Prostate gland (tissue), 2 donors: ENCODE results near the gene MST1R. TPM values are rescaled to one million over a fixed set of nuclear protein-coding genes. Genes with fewer than 3 reads are reported as not detected.

Experiments
- DNase-seq: peaks from one replicate; pipeline ENCODE4 v3.0.0-alpha.2; 2019; ENCODE audit warnings: low spot score
- H3K27ac ChIP-seq, 2 donors: fragments of 200-600 bp; sonication (generic); 2 replicates each; pipeline ENCODE4 v1.5.1; 2017 to 2019
- H3K27me3 ChIP-seq: fragments of 200-600 bp; sonication (generic); replicated peaks from 2 replicates; pipeline ENCODE4 v1.5.1; 2019; ENCODE audit not compliant: insufficient read depth
- H3K36me3 ChIP-seq, 2 donors: fragments of 200-600 bp; sonication (generic); 1 replicate in 1 of 2; 2 replicates in 1 of 2; pipeline versions ENCODE4 v1.5.1 to v1.8.1; 2017 to 2019
- H3K4me1 ChIP-seq: fragments of 200-600 bp; sonication (generic); replicated peaks from 2 replicates; pipeline ENCODE4 v1.5.1; 2019
- H3K4me3 ChIP-seq, 2 donors: fragments of 200-600 bp; sonication (generic); 2 replicates each; pipeline ENCODE4 v1.5.1; 2017 to 2019
- H3K9me3 ChIP-seq: fragments of 200-600 bp; sonication (generic); 2 replicates; pipeline ENCODE4 v1.5.1; 2017
- POLR2A ChIP-seq: fragments of 450-650 bp; IDR thresholded peaks from one replicate; pipeline ENCODE4 v1.6.1; 2016; ENCODE audit warnings: antibody characterized with exemption, mild to moderate bottlenecking
- POLR2AphosphoS5 ChIP-seq: sonication (generic); formaldehyde crosslinking; IDR thresholded peaks from one replicate; pipeline ENCODE4 v1.6.1; 2017; ENCODE audit warnings: antibody characterized with exemption
- WGBS: methylation state at CpG from one replicate; pipeline ENCODE4 v1.1.5; 2018; 5-methylcytosine and 5-hydroxymethylcytosine counted together
- intact Hi-C: fragments of 100-400 bp; cut with DNase I; formaldehyde crosslinking; loops from one replicate; pipeline ENCODE4 v1.14.2; 2022
- total RNA-seq, 2 donors: library from RNA; depleted of rRNA; stranded (reverse); fragments of >200 nt; gene quantifications; one replicate each; pipeline ENCODE4 v1.1.0, GENCODE V29; 2016
- TF ChIP-seq, protein P1 (sequence below), 4 experiments: fragments of 200-600 bp in 2 of 4; fragments of 450-650 bp in 2 of 4; sonication (generic) in 2 of 4; IDR thresholded peaks; 1 replicate in 3 of 4; 2 replicates in 1 of 4; pipeline ENCODE4 v1.5.1; 2016 to 2019; ENCODE audit warnings: antibody characterized with exemption in 4 of 4, mild to moderate bottlenecking in 2 of 4, moderate library complexity in 2 of 4

The MST1R gene
- total RNA-seq, 2 donors from 2014 or later = 1.5 to 5.5 TPM

DNA sequence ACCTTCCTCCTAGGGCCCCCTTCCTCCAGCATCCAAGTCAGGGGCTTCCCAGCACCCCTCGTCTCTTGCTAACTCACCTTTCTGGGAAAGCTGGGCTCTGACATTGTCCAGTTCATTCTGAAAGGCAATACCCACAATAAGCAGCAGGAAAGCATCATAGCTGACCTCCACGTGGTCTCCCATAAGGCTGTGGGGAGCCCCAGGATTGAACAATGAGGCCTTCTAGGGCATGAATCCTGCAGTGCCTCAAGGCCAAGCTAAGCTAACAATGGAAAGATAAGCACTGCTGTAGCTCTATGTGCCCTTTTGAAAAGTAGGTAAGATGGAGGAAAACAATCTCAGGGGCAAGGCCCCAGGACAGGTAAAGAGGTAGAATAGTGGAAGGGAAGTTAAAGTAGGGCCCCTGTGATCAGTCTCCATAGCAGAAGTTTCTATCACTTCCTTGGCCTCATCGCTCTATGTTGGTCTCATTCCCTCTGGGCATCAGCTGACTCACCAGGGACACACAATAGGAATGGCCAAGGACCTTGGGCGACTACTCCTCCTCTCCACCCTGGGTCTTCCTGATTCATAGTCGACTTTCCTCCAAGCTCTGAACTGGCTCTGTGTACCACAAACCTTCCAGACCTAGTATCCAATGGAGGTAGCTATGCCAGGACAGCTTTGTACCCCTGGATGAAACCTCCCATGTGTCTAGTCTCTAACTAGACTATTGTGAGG, 59.0 kb downstream of the MST1R start:
- no peak for DNase-seq
- H3K36me3 ChIP-seq = no peaks in the 10 kb centered on the region
- TF ChIP-seq POLR2A (no peak), POLR2AphosphoS5 (no peak)
- H3K9me3 ChIP-seq = no peaks in the 10 kb centered on the region
- intact Hi-C loops = loop anchor here (5.0 kb wide), 1 partner anchor 142 kb away; no protein-coding TSS in a partner anchor
- 82% methylated on average over 5 of the region's 5 CpGs for WGBS
- no peak overlapping the region for H3K4me3 ChIP-seq
- H3K27ac ChIP-seq = no peak overlapping the region
- no peaks in the 10 kb centered on the region for H3K27me3 ChIP-seq
- no peaks in the 10 kb centered on the region for H3K4me1 ChIP-seq

DNA sequence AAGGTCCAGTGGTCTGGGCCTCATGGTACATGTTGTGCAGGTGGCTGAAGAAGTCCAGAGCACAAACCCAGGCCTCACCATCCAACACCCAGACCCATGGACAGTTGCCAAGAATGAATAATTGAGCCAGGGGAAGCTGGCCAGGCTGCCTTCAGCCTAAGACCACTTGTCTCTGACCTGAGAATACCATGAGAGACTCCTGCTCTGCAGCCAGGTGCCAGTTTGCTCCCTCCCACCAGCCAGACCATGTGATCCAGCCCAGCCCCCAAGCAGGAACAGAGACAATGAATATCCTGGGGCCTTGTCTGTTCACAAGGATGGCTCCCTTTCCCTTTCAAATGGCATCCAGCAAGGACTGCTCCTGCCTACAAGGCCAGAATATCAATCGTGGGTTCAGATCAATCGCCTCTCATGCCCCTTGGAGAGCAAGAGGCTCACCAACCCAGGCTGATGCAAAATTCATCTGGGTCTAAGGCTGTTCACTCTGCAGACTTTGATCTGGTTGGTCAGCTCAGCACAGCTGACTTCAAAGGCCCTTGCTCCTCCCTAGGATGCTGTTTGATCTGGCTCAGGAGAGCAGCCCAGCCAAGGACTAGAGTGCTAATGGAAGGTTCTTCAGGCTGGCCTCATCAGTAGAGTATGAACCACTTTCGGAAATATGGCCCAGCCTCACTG, 60.7 kb downstream of the MST1R start:
- H3K4me3 ChIP-seq = no peak overlapping the region
- TF ChIP-seq, protein P1, sequence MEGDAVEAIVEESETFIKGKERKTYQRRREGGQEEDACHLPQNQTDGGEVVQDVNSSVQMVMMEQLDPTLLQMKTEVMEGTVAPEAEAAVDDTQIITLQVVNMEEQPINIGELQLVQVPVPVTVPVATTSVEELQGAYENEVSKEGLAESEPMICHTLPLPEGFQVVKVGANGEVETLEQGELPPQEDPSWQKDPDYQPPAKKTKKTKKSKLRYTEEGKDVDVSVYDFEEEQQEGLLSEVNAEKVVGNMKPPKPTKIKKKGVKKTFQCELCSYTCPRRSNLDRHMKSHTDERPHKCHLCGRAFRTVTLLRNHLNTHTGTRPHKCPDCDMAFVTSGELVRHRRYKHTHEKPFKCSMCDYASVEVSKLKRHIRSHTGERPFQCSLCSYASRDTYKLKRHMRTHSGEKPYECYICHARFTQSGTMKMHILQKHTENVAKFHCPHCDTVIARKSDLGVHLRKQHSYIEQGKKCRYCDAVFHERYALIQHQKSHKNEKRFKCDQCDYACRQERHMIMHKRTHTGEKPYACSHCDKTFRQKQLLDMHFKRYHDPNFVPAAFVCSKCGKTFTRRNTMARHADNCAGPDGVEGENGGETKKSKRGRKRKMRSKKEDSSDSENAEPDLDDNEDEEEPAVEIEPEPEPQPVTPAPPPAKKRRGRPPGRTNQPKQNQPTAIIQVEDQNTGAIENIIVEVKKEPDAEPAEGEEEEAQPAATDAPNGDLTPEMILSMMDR (IDR thresholded peaks at IDR 0.05) = no peak
- no peak for TF ChIP-seq POLR2A
- TF ChIP-seq POLR2AphosphoS5 = no peak
- H3K27ac ChIP-seq = no peak overlapping the region
- WGBS = 90% methylated on average over 3 of the region's 3 CpGs
- H3K36me3 ChIP-seq = no peaks in the 10 kb centered on the region
- no peaks in the 10 kb centered on the region for H3K4me1 ChIP-seq
- intact Hi-C loops = loop anchor here (5.0 kb wide), 1 partner anchor 141 kb away; no protein-coding TSS in a partner anchor
- no peaks in the 10 kb centered on the region for H3K27me3 ChIP-seq
- no peak for DNase-seq
- H3K9me3 ChIP-seq = no peaks in the 10 kb centered on the region

DNA sequence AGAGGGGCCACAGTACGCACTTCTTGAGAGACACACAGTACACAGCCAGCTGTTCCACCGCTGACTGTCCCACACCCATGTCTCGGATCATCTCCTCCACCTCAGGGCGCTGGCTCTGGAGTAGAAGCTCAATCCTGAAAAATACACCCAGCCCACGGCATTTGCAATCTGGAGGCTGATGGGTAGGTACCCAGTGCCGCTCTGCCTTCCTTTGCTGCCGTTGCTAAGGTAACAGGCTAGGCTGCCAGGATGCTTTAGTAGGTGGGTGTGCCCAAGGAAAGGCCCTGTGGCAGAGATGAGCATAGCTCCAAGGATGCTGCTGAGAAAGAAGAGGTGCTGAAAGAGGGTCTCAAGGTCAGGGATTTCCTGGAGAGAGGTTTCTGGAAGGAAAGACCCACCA, 61.9 kb downstream of the MST1R start:
- no peak for DNase-seq
- Histone ChIP-seq H3K27me3 (no peaks in the 10 kb centered on the region), H3K27ac (no peak overlapping the region), H3K9me3 (no peaks in the 10 kb centered on the region), H3K4me1 (no peaks in the 10 kb centered on the region), H3K4me3 (no peak overlapping the region), H3K36me3 (no peaks in the 10 kb centered on the region)
- intact Hi-C loops = loop anchor here (5.0 kb wide), 1 partner anchor 140 kb away; no protein-coding TSS in a partner anchor
- TF ChIP-seq POLR2A = no peak
- TF ChIP-seq, protein P1 (IDR thresholded peaks at IDR 0.05) = no peak
- TF ChIP-seq POLR2AphosphoS5 = no peak
- WGBS = 95% methylated on average over 7 of the region's 7 CpGs

DNA sequence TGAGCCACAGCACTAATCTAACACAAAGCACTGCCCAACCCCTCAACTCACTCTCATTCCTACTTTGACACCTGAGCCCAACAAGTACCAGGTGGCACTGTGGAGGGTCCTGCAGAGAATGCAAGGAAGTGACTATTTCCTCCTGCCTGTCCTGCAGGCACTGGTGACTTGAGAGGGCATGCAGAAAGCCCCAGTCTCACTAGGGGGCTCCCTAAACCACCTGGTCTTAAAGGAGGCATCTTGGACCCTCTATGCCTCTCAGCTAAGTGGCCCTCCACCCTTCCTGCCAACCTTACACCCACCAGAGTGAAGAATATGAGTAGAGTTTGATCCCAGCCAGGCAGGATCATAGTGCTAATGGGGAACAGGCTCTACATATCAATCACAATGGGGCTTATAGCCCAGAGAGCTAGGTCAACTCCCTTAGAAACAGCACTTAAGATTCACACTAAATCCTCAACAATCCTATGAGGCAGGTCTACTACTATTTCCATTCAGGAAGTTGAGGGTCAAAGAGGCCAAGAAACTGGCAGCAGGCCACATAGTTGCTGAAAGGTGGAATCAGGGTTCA, 62.5 kb downstream of the MST1R start:
- H3K27me3 ChIP-seq = no peaks in the 10 kb centered on the region
- H3K27ac ChIP-seq = no peak overlapping the region
- no peak overlapping the region for H3K4me3 ChIP-seq
- no peak for TF ChIP-seq POLR2AphosphoS5
- TF ChIP-seq, protein P1 (IDR thresholded peaks at IDR 0.05) = peak in 1 of 4 experiments; percentile 36
- no peak for TF ChIP-seq POLR2A
- H3K9me3 ChIP-seq = no peaks in the 10 kb centered on the region
- no peak for DNase-seq
- intact Hi-C loops = loop anchor here (5.0 kb wide), 1 partner anchor 139 kb away; no protein-coding TSS in a partner anchor
- H3K36me3 ChIP-seq = no peaks in the 10 kb centered on the region
- H3K4me1 ChIP-seq = no peaks in the 10 kb centered on the region

DNA sequence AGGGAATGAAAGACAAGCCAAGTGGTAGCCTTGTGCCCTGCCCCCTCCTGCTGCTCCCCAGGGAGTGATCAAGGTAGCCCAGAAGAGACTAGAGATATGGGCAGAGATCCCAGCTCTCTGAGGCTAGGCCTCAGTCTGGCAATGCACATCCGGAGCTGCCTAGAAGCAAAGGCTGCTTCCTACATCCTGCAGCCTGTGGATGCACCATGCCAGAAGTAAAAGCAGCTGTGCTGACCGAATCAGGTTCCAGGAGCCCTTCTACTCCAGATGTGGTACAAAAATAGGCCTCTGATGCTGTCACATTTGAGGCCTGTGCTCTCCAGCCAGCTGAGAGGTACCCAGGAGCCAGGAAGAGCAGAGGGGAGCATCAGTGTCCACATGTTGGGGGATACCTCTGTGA, 63.3 kb downstream of the MST1R start:
- no peak overlapping the region for H3K27ac ChIP-seq
- no peak overlapping the region for H3K4me3 ChIP-seq
- DNase-seq = no peak
- intact Hi-C loops = loop anchor here (5.0 kb wide), 1 partner anchor 138 kb away; no protein-coding TSS in a partner anchor
- H3K4me1 ChIP-seq = no peaks in the 10 kb centered on the region
- no peaks in the 10 kb centered on the region for H3K36me3 ChIP-seq
- H3K27me3 ChIP-seq = no peaks in the 10 kb centered on the region
- 70% methylated on average over 2 of the region's 2 CpGs for WGBS
- TF ChIP-seq, protein P1 (IDR thresholded peaks at IDR 0.05) = no peak
- TF ChIP-seq POLR2AphosphoS5 (no peak), POLR2A (no peak)
- no peaks in the 10 kb centered on the region for H3K9me3 ChIP-seq
